ENCODE data around the gene ADPRS.

The ADPRS gene

GRCh38 chr1:36115200-36115669, 26.5 kb downstream of the ADPRS start:
- H3K36me3 Mint-ChIP-seq, result no peaks in the 10 kb centered on the region
- peaks cover 14% of the 10 kb centered on the region for H3K4me1 Mint-ChIP-seq
- H3K27ac Mint-ChIP-seq, result no peak overlapping the region
- no peaks in the 10 kb centered on the region for H3K9me3 Mint-ChIP-seq
- H3K4me3 Mint-ChIP-seq, result no peak overlapping the region
- no peaks in the 10 kb centered on the region for H3K27me3 Mint-ChIP-seq

GRCh38 chr1:36115931-36116330, 27.2 kb downstream of the ADPRS start:
- Mint-ChIP-seq H3K4me1 (peaks cover 13% of the 10 kb centered on the region), H3K27me3 (no peaks in the 10 kb centered on the region), H3K27ac (no peak overlapping the region), H3K4me3 (no peak overlapping the region), H3K9me3 (no peaks in the 10 kb centered on the region), H3K36me3 (no peaks in the 10 kb centered on the region)

- no peak overlapping the region for H3K4me3 Mint-ChIP-seq
- peaks cover 4% of the 10 kb centered on the region for H3K4me1 Mint-ChIP-seq
- H3K27me3 Mint-ChIP-seq, result peaks cover 3% of the 10 kb centered on the region
- no peak overlapping the region for H3K27ac Mint-ChIP-seq
- H3K9me3 Mint-ChIP-seq, result no peaks in the 10 kb centered on the region
- no peaks in the 10 kb centered on the region for H3K36me3 Mint-ChIP-seq
Observed at GRCh38 chr1:36116901-36117300, 28.2 kb downstream of the ADPRS start.

GRCh38 chr1:36118447-36119204, 29.9 kb downstream of the ADPRS start:
- Mint-ChIP-seq H3K36me3 (no peaks in the 10 kb centered on the region), H3K4me3 (no peak overlapping the region), H3K4me1 (peaks cover 5% of the 10 kb centered on the region), H3K27me3 (peaks cover 13% of the 10 kb centered on the region), H3K9me3 (no peaks in the 10 kb centered on the region), H3K27ac (no peak overlapping the region)

GRCh38 chr1:36119456-36119855, 30.8 kb downstream of the ADPRS start:
- no peaks in the 10 kb centered on the region for H3K36me3 Mint-ChIP-seq
- H3K27me3 Mint-ChIP-seq, result peaks cover 20% of the 10 kb centered on the region
- H3K9me3 Mint-ChIP-seq, result no peaks in the 10 kb centered on the region
- H3K4me3 Mint-ChIP-seq, result no peak overlapping the region
- H3K27ac Mint-ChIP-seq, result no peak overlapping the region
- H3K4me1 Mint-ChIP-seq, result peaks cover 9% of the 10 kb centered on the region

GRCh38 chr1:36122062-36123030, 33.7 kb downstream of the ADPRS start:
- Mint-ChIP-seq H3K4me1 (peaks cover 22% of the 10 kb centered on the region), H3K27ac (peak overlapping the region; percentile 54), H3K4me3 (no peak overlapping the region), H3K36me3 (no peaks in the 10 kb centered on the region), H3K27me3 (peaks cover 28% of the 10 kb centered on the region), H3K9me3 (no peaks in the 10 kb centered on the region)

GRCh38 chr1:36123356-36123755, 34.7 kb downstream of the ADPRS start:
- Mint-ChIP-seq H3K4me1 (peaks cover 22% of the 10 kb centered on the region), H3K4me3 (peak overlapping the region; percentile 1), H3K27ac (no peak overlapping the region), H3K27me3 (peaks cover 28% of the 10 kb centered on the region), H3K9me3 (no peaks in the 10 kb centered on the region), H3K36me3 (no peaks in the 10 kb centered on the region)

- Mint-ChIP-seq H3K4me3 (peak overlapping the region; percentile 75), H3K27ac (no peak overlapping the region), H3K9me3 (no peaks in the 10 kb centered on the region)
Observed at GRCh38 chr1:36124404-36125128, 35.9 kb downstream of the ADPRS start.

GRCh38 chr1:36125129-36125991, 36.7 kb downstream of the ADPRS start, which contains the start of gene COL8A2:
TSS of gene COL8A2 (minus strand) at chr1:36125222. CDS start at chr1:36100242, 24,980 bp downstream.
- peaks cover 22% of the 10 kb centered on the region for H3K4me1 Mint-ChIP-seq
- no peaks in the 10 kb centered on the region for H3K36me3 Mint-ChIP-seq
- H3K27me3 Mint-ChIP-seq, result peaks cover 28% of the 10 kb centered on the region
- peak within 1 kb of the TSS; percentile 30 for H3K27ac Mint-ChIP-seq
- peak within 1 kb of the TSS; percentile 75 for H3K4me3 Mint-ChIP-seq
- H3K9me3 Mint-ChIP-seq, result no peaks in the 10 kb centered on the region

More at GRCh38 chr1:36124404-36125128, 35.9 kb downstream of the ADPRS start:
- peaks cover 22% of the 10 kb centered on the region for H3K4me1 Mint-ChIP-seq
- H3K27me3 Mint-ChIP-seq, result peaks cover 28% of the 10 kb centered on the region
- H3K36me3 Mint-ChIP-seq, result no peaks in the 10 kb centered on the region

- Mint-ChIP-seq H3K9me3 (no peaks in the 10 kb centered on the region), H3K4me3 (peak overlapping the region; percentile 13), H3K36me3 (no peaks in the 10 kb centered on the region), H3K4me1 (peaks cover 22% of the 10 kb centered on the region), H3K27ac (peak overlapping the region; percentile 20), H3K27me3 (peaks cover 28% of the 10 kb centered on the region)
Observed at GRCh38 chr1:36126005-36126716, 37.5 kb downstream of the ADPRS start.

GRCh38 chr1:36126797-36127500, 38.3 kb downstream of the ADPRS start:
- H3K4me1 Mint-ChIP-seq, result peaks cover 22% of the 10 kb centered on the region
- H3K27me3 Mint-ChIP-seq, result peaks cover 25% of the 10 kb centered on the region
- no peaks in the 10 kb centered on the region for H3K9me3 Mint-ChIP-seq
- no peak overlapping the region for H3K27ac Mint-ChIP-seq
- no peak overlapping the region for H3K4me3 Mint-ChIP-seq
- H3K36me3 Mint-ChIP-seq, result no peaks in the 10 kb centered on the region

- Mint-ChIP-seq H3K27me3 (peaks cover 17% of the 10 kb centered on the region), H3K9me3 (no peaks in the 10 kb centered on the region), H3K4me1 (peaks cover 20% of the 10 kb centered on the region), H3K4me3 (peak overlapping the region; percentile 19), H3K27ac (no peak overlapping the region), H3K36me3 (no peaks in the 10 kb centered on the region)
Observed at GRCh38 chr1:36128126-36128904, 39.6 kb downstream of the ADPRS start.

- H3K27ac Mint-ChIP-seq, result no peak overlapping the region
- H3K36me3 Mint-ChIP-seq, result no peaks in the 10 kb centered on the region
- H3K4me1 Mint-ChIP-seq, result peaks cover 16% of the 10 kb centered on the region
- H3K27me3 Mint-ChIP-seq, result peaks cover 13% of the 10 kb centered on the region
- no peaks in the 10 kb centered on the region for H3K9me3 Mint-ChIP-seq
- H3K4me3 Mint-ChIP-seq, result no peak overlapping the region
Observed at GRCh38 chr1:36128905-36129206, 40.2 kb downstream of the ADPRS start.
